Neural progenitor cell (in vitro differentiated cells): ENCODE data around the gene KAZN.

ENCODE experiments used
- EZH2 ChIP-seq: fragments of 200-600 bp; sonication (generic); IDR thresholded peaks from 2 replicates; pipeline ENCODE4 v1.6.1; 2017; ENCODE audit warnings: antibody characterized with exemption, mild to moderate bottlenecking, moderate library complexity
- TF ChIP-seq, protein P1 (sequence below): fragments of 200-600 bp; sonication (generic); IDR thresholded peaks from 2 replicates; pipeline ENCODE4 v1.5.1; 2017; ENCODE audit warnings: antibody characterized with exemption, mild to moderate bottlenecking

DNA sequence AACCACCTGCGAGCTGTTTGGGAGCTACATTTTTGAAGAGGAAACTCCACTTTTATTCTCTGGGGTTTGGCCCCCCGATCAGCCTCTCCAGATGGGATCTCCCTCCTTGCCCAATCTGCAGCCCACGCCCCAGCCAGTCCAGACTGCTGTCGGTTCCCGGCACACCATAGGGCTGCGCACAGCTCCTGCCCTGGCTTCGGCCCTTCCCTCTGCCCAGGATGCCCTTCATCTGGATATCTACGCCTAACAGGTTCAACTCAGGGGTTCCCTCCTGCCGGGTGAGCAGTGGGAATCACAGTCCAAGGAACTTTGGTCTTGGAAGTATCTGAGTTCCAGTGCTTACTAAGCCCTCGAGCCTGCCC, 135.3 kb downstream of the KAZN start:
- TF ChIP-seq, protein P1, sequence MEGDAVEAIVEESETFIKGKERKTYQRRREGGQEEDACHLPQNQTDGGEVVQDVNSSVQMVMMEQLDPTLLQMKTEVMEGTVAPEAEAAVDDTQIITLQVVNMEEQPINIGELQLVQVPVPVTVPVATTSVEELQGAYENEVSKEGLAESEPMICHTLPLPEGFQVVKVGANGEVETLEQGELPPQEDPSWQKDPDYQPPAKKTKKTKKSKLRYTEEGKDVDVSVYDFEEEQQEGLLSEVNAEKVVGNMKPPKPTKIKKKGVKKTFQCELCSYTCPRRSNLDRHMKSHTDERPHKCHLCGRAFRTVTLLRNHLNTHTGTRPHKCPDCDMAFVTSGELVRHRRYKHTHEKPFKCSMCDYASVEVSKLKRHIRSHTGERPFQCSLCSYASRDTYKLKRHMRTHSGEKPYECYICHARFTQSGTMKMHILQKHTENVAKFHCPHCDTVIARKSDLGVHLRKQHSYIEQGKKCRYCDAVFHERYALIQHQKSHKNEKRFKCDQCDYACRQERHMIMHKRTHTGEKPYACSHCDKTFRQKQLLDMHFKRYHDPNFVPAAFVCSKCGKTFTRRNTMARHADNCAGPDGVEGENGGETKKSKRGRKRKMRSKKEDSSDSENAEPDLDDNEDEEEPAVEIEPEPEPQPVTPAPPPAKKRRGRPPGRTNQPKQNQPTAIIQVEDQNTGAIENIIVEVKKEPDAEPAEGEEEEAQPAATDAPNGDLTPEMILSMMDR: no peak
- TF ChIP-seq EZH2: no peak
